ENCODE results near the gene MKLN1.

MKLN1 gene

GRCh38 chr7:131341690-131342089, 14.0 kb downstream of the MKLN1 start:
- no peak overlapping the region for H3K27ac ChIP-seq (ENCODE audit: poor library complexity, severe bottlenecking)
- DNase-seq (ENCODE audit: low spot score) (no peak), ATAC-seq (ENCODE audit: low read depth) (no peak)
- H3K27me3 ChIP-seq (ENCODE audit: insufficient read depth, poor library complexity, severe bottlenecking) = no peaks in the 10 kb centered on the region
- peaks cover 15% of the 10 kb centered on the region for H3K36me3 ChIP-seq (ENCODE audit: low read depth)
- no peaks in the 10 kb centered on the region for H3K4me1 ChIP-seq (ENCODE audit: insufficient read depth, poor library complexity, severe bottlenecking)
- no peak overlapping the region for H3K4me3 ChIP-seq (ENCODE audit: severe bottlenecking)
- peaks cover 2% of the 10 kb centered on the region for H3K9me3 ChIP-seq (ENCODE audit: severe bottlenecking)
- TF ChIP-seq CTCF (IDR thresholded peaks at IDR 0.05; ENCODE audit: poor library complexity, severe bottlenecking) = no peak

- Histone ChIP-seq H3K9me3 (ENCODE audit: severe bottlenecking) (no peaks in the 10 kb centered on the region), H3K4me1 (ENCODE audit: insufficient read depth, poor library complexity, severe bottlenecking) (no peaks in the 10 kb centered on the region), H3K27ac (ENCODE audit: poor library complexity, severe bottlenecking) (no peak overlapping the region), H3K36me3 (ENCODE audit: low read depth) (peaks cover 10% of the 10 kb centered on the region; the same call in 1 of the 2 replicates), H3K27me3 (ENCODE audit: insufficient read depth, poor library complexity, severe bottlenecking) (no peaks in the 10 kb centered on the region), H3K4me3 (ENCODE audit: severe bottlenecking) (no peak overlapping the region)
- ATAC-seq (ENCODE audit: low read depth) (no peak), DNase-seq (ENCODE audit: low spot score) (no peak)
- TF ChIP-seq CTCF (IDR thresholded peaks at IDR 0.05; ENCODE audit: poor library complexity, severe bottlenecking) = no peak
These were observed 15.3 kb downstream of the MKLN1 start for GRCh38 chr7:131342864-131343442.

- Histone ChIP-seq H3K4me1 (ENCODE audit: insufficient read depth, poor library complexity, severe bottlenecking) (no peaks in the 10 kb centered on the region), H3K27ac (ENCODE audit: poor library complexity, severe bottlenecking) (no peak overlapping the region), H3K4me3 (ENCODE audit: severe bottlenecking) (no peak overlapping the region), H3K36me3 (ENCODE audit: low read depth) (peaks cover 10% of the 10 kb centered on the region; the same call in 1 of the 2 replicates), H3K27me3 (ENCODE audit: insufficient read depth, poor library complexity, severe bottlenecking) (no peaks in the 10 kb centered on the region), H3K9me3 (ENCODE audit: severe bottlenecking) (no peaks in the 10 kb centered on the region)
- TF ChIP-seq CTCF (IDR thresholded peaks at IDR 0.05; ENCODE audit: poor library complexity, severe bottlenecking) = no peak
- DNase-seq (ENCODE audit: low spot score) = no peak
- ATAC-seq (ENCODE audit: low read depth) = peak; percentile 72
These were observed 19.4 kb downstream of the MKLN1 start for GRCh38 chr7:131346885-131347592.

GRCh38 chr7:131352032-131352431, 24.4 kb downstream of the MKLN1 start:
- no peak overlapping the region for H3K4me3 ChIP-seq (ENCODE audit: severe bottlenecking)
- no peaks in the 10 kb centered on the region for H3K9me3 ChIP-seq (ENCODE audit: severe bottlenecking)
- no peak overlapping the region for H3K27ac ChIP-seq (ENCODE audit: poor library complexity, severe bottlenecking)
- peaks cover 10% of the 10 kb centered on the region for H3K4me1 ChIP-seq (ENCODE audit: insufficient read depth, poor library complexity, severe bottlenecking)
- no peak for TF ChIP-seq CTCF (IDR thresholded peaks at IDR 0.05; ENCODE audit: poor library complexity, severe bottlenecking)
- DNase-seq (ENCODE audit: low spot score) (no peak), ATAC-seq (ENCODE audit: low read depth) (no peak)
- no peaks in the 10 kb centered on the region for H3K36me3 ChIP-seq (ENCODE audit: low read depth)
- H3K27me3 ChIP-seq (ENCODE audit: insufficient read depth, poor library complexity, severe bottlenecking) = no peaks in the 10 kb centered on the region

- H3K36me3 ChIP-seq (ENCODE audit: low read depth) = no peaks in the 10 kb centered on the region
- DNase-seq (ENCODE audit: low spot score) (no peak), ATAC-seq (ENCODE audit: low read depth) (no peak)
- TF ChIP-seq CTCF (IDR thresholded peaks at IDR 0.05; ENCODE audit: poor library complexity, severe bottlenecking) = no peak
- no peaks in the 10 kb centered on the region for H3K27me3 ChIP-seq (ENCODE audit: insufficient read depth, poor library complexity, severe bottlenecking)
- H3K4me1 ChIP-seq (ENCODE audit: insufficient read depth, poor library complexity, severe bottlenecking) = peaks cover 10% of the 10 kb centered on the region
- H3K27ac ChIP-seq (ENCODE audit: poor library complexity, severe bottlenecking) = no peak overlapping the region
- H3K4me3 ChIP-seq (ENCODE audit: severe bottlenecking) = no peak overlapping the region
- no peaks in the 10 kb centered on the region for H3K9me3 ChIP-seq (ENCODE audit: severe bottlenecking)
These were observed 26.7 kb downstream of the MKLN1 start for GRCh38 chr7:131354390-131354789.

Measured in RWPE2 (cell line).